ENCODE measurements around the gene NT5DC1.
"Not testable (repeated sequence)": the region's sequence is repeated elsewhere in the genome, so short reads cannot be mapped to it uniquely, and the experiment has no call there.

The NT5DC1 gene

GRCh38 chr6:116072368-116072767, 28.3 kb upstream of the NT5DC1 start:
- Histone ChIP-seq H3K4me1 (ENCODE audit: control insufficient read depth, insufficient read depth, low read length) (no peaks in the 10 kb centered on the region), H3K27me3 (ENCODE audit: control insufficient read depth, insufficient read depth, low read length) (no peaks in the 10 kb centered on the region), H3K9ac (ENCODE audit: low read length) (no peak overlapping the region), H3K4me3 (ENCODE audit: low read length) (no peak overlapping the region), H3K36me3 (ENCODE audit: control insufficient read depth, insufficient read depth, low read length) (no peaks in the 10 kb centered on the region), H3K27ac (ENCODE audit: low read depth, low read length) (no peak overlapping the region)

GRCh38 chr6:116073765-116074440, 26.8 kb upstream of the NT5DC1 start:
- Histone ChIP-seq H3K27me3 (ENCODE audit: control insufficient read depth, insufficient read depth, low read length) (no peaks in the 10 kb centered on the region), H3K9ac (ENCODE audit: low read length) (no peak overlapping the region), H3K4me1 (ENCODE audit: control insufficient read depth, insufficient read depth, low read length) (no peaks in the 10 kb centered on the region), H3K36me3 (ENCODE audit: control insufficient read depth, insufficient read depth, low read length) (no peaks in the 10 kb centered on the region), H3K27ac (ENCODE audit: low read depth, low read length) (no peak overlapping the region), H3K4me3 (ENCODE audit: low read length) (no peak overlapping the region)

- H3K4me1 ChIP-seq (ENCODE audit: control insufficient read depth, insufficient read depth, low read length) = no peaks in the 10 kb centered on the region
- no peaks in the 10 kb centered on the region for H3K27me3 ChIP-seq (ENCODE audit: control insufficient read depth, insufficient read depth, low read length)
- H3K9ac ChIP-seq (ENCODE audit: low read length) = no peak overlapping the region
- H3K27ac ChIP-seq (ENCODE audit: low read depth, low read length) = no peak overlapping the region
- H3K4me3 ChIP-seq (ENCODE audit: low read length) = no peak overlapping the region
- no peaks in the 10 kb centered on the region for H3K36me3 ChIP-seq (ENCODE audit: control insufficient read depth, insufficient read depth, low read length)
Measured at GRCh38 chr6:116074732-116075390, 25.8 kb upstream of the NT5DC1 start.

GRCh38 chr6:116078522-116078921, 22.1 kb upstream of the NT5DC1 start:
- H3K27ac ChIP-seq (ENCODE audit: low read depth, low read length) = no peak overlapping the region

GRCh38 chr6:116078945-116079344, 21.7 kb upstream of the NT5DC1 start:
- Histone ChIP-seq H3K27ac (ENCODE audit: low read depth, low read length) (no peak overlapping the region), H3K4me3 (ENCODE audit: low read length) (no peak overlapping the region), H3K9ac (ENCODE audit: low read length) (no peak overlapping the region), H3K27me3 (ENCODE audit: control insufficient read depth, insufficient read depth, low read length) (no peaks in the 10 kb centered on the region), H3K4me1 (ENCODE audit: control insufficient read depth, insufficient read depth, low read length) (no peaks in the 10 kb centered on the region), H3K36me3 (ENCODE audit: control insufficient read depth, insufficient read depth, low read length) (no peaks in the 10 kb centered on the region)

More at GRCh38 chr6:116078522-116078921, 22.1 kb upstream of the NT5DC1 start:
- H3K4me3 ChIP-seq (ENCODE audit: low read length) = no peak overlapping the region
- H3K9ac ChIP-seq (ENCODE audit: low read length) = no peak overlapping the region
- H3K4me1 ChIP-seq (ENCODE audit: control insufficient read depth, insufficient read depth, low read length) = no peaks in the 10 kb centered on the region
- H3K36me3 ChIP-seq (ENCODE audit: control insufficient read depth, insufficient read depth, low read length) = no peaks in the 10 kb centered on the region
- no peaks in the 10 kb centered on the region for H3K27me3 ChIP-seq (ENCODE audit: control insufficient read depth, insufficient read depth, low read length)

GRCh38 chr6:116083052-116083451, 17.6 kb upstream of the NT5DC1 start:
- Histone ChIP-seq H3K27me3 (ENCODE audit: control insufficient read depth, insufficient read depth, low read length) (no peaks in the 10 kb centered on the region), H3K27ac (ENCODE audit: low read depth, low read length) (no peak overlapping the region), H3K36me3 (ENCODE audit: control insufficient read depth, insufficient read depth, low read length) (no peaks in the 10 kb centered on the region), H3K4me3 (ENCODE audit: low read length) (no peak overlapping the region), H3K9ac (ENCODE audit: low read length) (no peak overlapping the region), H3K4me1 (ENCODE audit: control insufficient read depth, insufficient read depth, low read length) (no peaks in the 10 kb centered on the region)

- no peak overlapping the region for H3K4me3 ChIP-seq (ENCODE audit: low read length)
- no peak overlapping the region for H3K9ac ChIP-seq (ENCODE audit: low read length)
- no peaks in the 10 kb centered on the region for H3K4me1 ChIP-seq (ENCODE audit: control insufficient read depth, insufficient read depth, low read length)
- H3K36me3 ChIP-seq (ENCODE audit: control insufficient read depth, insufficient read depth, low read length) = no peaks in the 10 kb centered on the region
- no peak overlapping the region for H3K27ac ChIP-seq (ENCODE audit: low read depth, low read length)
- H3K27me3 ChIP-seq (ENCODE audit: control insufficient read depth, insufficient read depth, low read length) = no peaks in the 10 kb centered on the region
Measured at GRCh38 chr6:116084284-116084683, 16.4 kb upstream of the NT5DC1 start.

- no peak overlapping the region for H3K4me3 ChIP-seq (ENCODE audit: low read length)
- no peak overlapping the region for H3K27ac ChIP-seq (ENCODE audit: low read depth, low read length)
- H3K9ac ChIP-seq (ENCODE audit: low read length) = no peak overlapping the region
- no peaks in the 10 kb centered on the region for H3K27me3 ChIP-seq (ENCODE audit: control insufficient read depth, insufficient read depth, low read length)
- no peaks in the 10 kb centered on the region for H3K36me3 ChIP-seq (ENCODE audit: control insufficient read depth, insufficient read depth, low read length)
- no peaks in the 10 kb centered on the region for H3K4me1 ChIP-seq (ENCODE audit: control insufficient read depth, insufficient read depth, low read length)
Measured at GRCh38 chr6:116087437-116088027, 13.1 kb upstream of the NT5DC1 start.

GRCh38 chr6:116088946-116089345, 11.7 kb upstream of the NT5DC1 start:
- no peaks in the 10 kb centered on the region for H3K27me3 ChIP-seq (ENCODE audit: control insufficient read depth, insufficient read depth, low read length)
- no peak overlapping the region for H3K4me3 ChIP-seq (ENCODE audit: low read length)
- H3K27ac ChIP-seq (ENCODE audit: low read depth, low read length) = no peak overlapping the region
- no peaks in the 10 kb centered on the region for H3K36me3 ChIP-seq (ENCODE audit: control insufficient read depth, insufficient read depth, low read length)
- H3K4me1 ChIP-seq (ENCODE audit: control insufficient read depth, insufficient read depth, low read length) = no peaks in the 10 kb centered on the region
- H3K9ac ChIP-seq (ENCODE audit: low read length) = no peak overlapping the region

- no peaks in the 10 kb centered on the region for H3K4me1 ChIP-seq (ENCODE audit: control insufficient read depth, insufficient read depth, low read length)
- no peak overlapping the region for H3K27ac ChIP-seq (ENCODE audit: low read depth, low read length)
- no peaks in the 10 kb centered on the region for H3K27me3 ChIP-seq (ENCODE audit: control insufficient read depth, insufficient read depth, low read length)
- no peak overlapping the region for H3K9ac ChIP-seq (ENCODE audit: low read length)
- no peaks in the 10 kb centered on the region for H3K36me3 ChIP-seq (ENCODE audit: control insufficient read depth, insufficient read depth, low read length)
- H3K4me3 ChIP-seq (ENCODE audit: low read length) = no peak overlapping the region
Measured at GRCh38 chr6:116090251-116090650, 10.4 kb upstream of the NT5DC1 start.

- H3K4me3 ChIP-seq (ENCODE audit: low read length) = no peak overlapping the region
- H3K27ac ChIP-seq (ENCODE audit: low read depth, low read length) = no peak overlapping the region
- H3K4me1 ChIP-seq (ENCODE audit: control insufficient read depth, insufficient read depth, low read length) = no peaks in the 10 kb centered on the region
- H3K9ac ChIP-seq (ENCODE audit: low read length) = no peak overlapping the region
- H3K36me3 ChIP-seq (ENCODE audit: control insufficient read depth, insufficient read depth, low read length) = no peaks in the 10 kb centered on the region
- no peaks in the 10 kb centered on the region for H3K27me3 ChIP-seq (ENCODE audit: control insufficient read depth, insufficient read depth, low read length)
Measured at GRCh38 chr6:116094041-116094440, 6.6 kb upstream of the NT5DC1 start.

- H3K4me1 ChIP-seq (ENCODE audit: control insufficient read depth, insufficient read depth, low read length); H3K27ac ChIP-seq (ENCODE audit: low read depth, low read length); H3K4me3 ChIP-seq (ENCODE audit: low read length); H3K36me3 ChIP-seq (ENCODE audit: control insufficient read depth, insufficient read depth, low read length); H3K9ac ChIP-seq (ENCODE audit: low read length); H3K27me3 ChIP-seq (ENCODE audit: control insufficient read depth, insufficient read depth, low read length): not testable (repeated sequence)
Measured at GRCh38 chr6:116096048-116096759, 4.4 kb upstream of the NT5DC1 start.

All from rectal smooth muscle tissue (tissue), 1 donor.